Body of pancreas (tissue), 4 donors: Measurements from ENCODE around the gene IGHMBP2.

Source experiments
- POLR2A ChIP-seq, 3 donors: fragments of 450-650 bp; IDR thresholded peaks; one replicate each; pipeline ENCODE4 v1.6.1; 2016; ENCODE audit warnings: antibody characterized with exemption in 3 of 3, mild to moderate bottlenecking in 2 of 3
- TF ChIP-seq, protein P1 (sequence below), 7 experiments: fragments of 450-650 bp in 4 of 7; fragments of 200-600 bp in 3 of 7; sonication (generic) in 3 of 7; IDR thresholded peaks; one replicate each; pipeline ENCODE4 v1.5.1; 2016 to 2019; ENCODE audit warnings: antibody characterized with exemption in 7 of 7

- TF ChIP-seq, protein P1, sequence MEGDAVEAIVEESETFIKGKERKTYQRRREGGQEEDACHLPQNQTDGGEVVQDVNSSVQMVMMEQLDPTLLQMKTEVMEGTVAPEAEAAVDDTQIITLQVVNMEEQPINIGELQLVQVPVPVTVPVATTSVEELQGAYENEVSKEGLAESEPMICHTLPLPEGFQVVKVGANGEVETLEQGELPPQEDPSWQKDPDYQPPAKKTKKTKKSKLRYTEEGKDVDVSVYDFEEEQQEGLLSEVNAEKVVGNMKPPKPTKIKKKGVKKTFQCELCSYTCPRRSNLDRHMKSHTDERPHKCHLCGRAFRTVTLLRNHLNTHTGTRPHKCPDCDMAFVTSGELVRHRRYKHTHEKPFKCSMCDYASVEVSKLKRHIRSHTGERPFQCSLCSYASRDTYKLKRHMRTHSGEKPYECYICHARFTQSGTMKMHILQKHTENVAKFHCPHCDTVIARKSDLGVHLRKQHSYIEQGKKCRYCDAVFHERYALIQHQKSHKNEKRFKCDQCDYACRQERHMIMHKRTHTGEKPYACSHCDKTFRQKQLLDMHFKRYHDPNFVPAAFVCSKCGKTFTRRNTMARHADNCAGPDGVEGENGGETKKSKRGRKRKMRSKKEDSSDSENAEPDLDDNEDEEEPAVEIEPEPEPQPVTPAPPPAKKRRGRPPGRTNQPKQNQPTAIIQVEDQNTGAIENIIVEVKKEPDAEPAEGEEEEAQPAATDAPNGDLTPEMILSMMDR (IDR thresholded peaks at IDR 0.05), result no peak
- TF ChIP-seq POLR2A (IDR thresholded peaks at IDR 0.05), result no peak
Observed at GRCh38 chr11:68912254-68912653, 8.6 kb downstream of the IGHMBP2 start.
